ENCODE results near the gene MORN1.

Gene MORN1

GRCh38 chr1:2419416-2419815 is 28.1 kb upstream of the MORN1 start:
- DNase-seq (ENCODE audit: low read depth), result no peak

GRCh38 chr1:2418791-2419320 is 27.5 kb upstream of the MORN1 start:
- no peak for DNase-seq (ENCODE audit: low read depth)

- DNase-seq (ENCODE audit: low read depth), result no peak
These were observed 26.5 kb upstream of the MORN1 start for GRCh38 chr1:2417833-2418225.

GRCh38 chr1:2417083-2417832 is 25.9 kb upstream of the MORN1 start:
- DNase-seq (ENCODE audit: low read depth), result no peak

- no peak for DNase-seq (ENCODE audit: low read depth)
These were observed 25.0 kb upstream of the MORN1 start for GRCh38 chr1:2416403-2416802.

GRCh38 chr1:2415801-2416208 is 24.5 kb upstream of the MORN1 start:
- peak; percentile 28 for DNase-seq (ENCODE audit: low read depth)

GRCh38 chr1:2415337-2415736 is 24.0 kb upstream of the MORN1 start:
- no peak for DNase-seq (ENCODE audit: low read depth)

- DNase-seq (ENCODE audit: low read depth), result peak; percentile 62
These were observed 23.1 kb upstream of the MORN1 start for GRCh38 chr1:2414297-2414958.

GRCh38 chr1:2413495-2414296 is 22.3 kb upstream of the MORN1 start:
- DNase-seq (ENCODE audit: low read depth), result no peak

GRCh38 chr1:2412773-2413494 is 21.6 kb upstream of the MORN1 start:
- no peak for DNase-seq (ENCODE audit: low read depth)

GRCh38 chr1:2412395-2412772 is 21.0 kb upstream of the MORN1 start, which contains the start of gene PEX10:
TSS of gene PEX10 (minus strand) at chr1:2412564. CDS start at chr1:2412502, 62 bp downstream.
- DNase-seq (ENCODE audit: low read depth), result peak; percentile 98

GRCh38 chr1:2411801-2412394 is 20.5 kb upstream of the MORN1 start:
- no peak for DNase-seq (ENCODE audit: low read depth)

GRCh38 chr1:2409745-2410144 is 18.4 kb upstream of the MORN1 start:
- no peak for DNase-seq (ENCODE audit: low read depth)

- DNase-seq (ENCODE audit: low read depth), result no peak
These were observed 17.5 kb upstream of the MORN1 start for GRCh38 chr1:2408859-2409276.

GRCh38 chr1:2408456-2408855 is 17.1 kb upstream of the MORN1 start:
- no peak for DNase-seq (ENCODE audit: low read depth)

- DNase-seq (ENCODE audit: low read depth), result no peak
These were observed 16.6 kb upstream of the MORN1 start for GRCh38 chr1:2407991-2408275.

GRCh38 chr1:2407166-2407990 is 16.0 kb upstream of the MORN1 start:
- no peak for DNase-seq (ENCODE audit: low read depth)

- DNase-seq (ENCODE audit: low read depth), result no peak
These were observed 15.2 kb upstream of the MORN1 start for GRCh38 chr1:2406451-2407041.

- no peak for DNase-seq (ENCODE audit: low read depth)
These were observed 14.4 kb upstream of the MORN1 start for GRCh38 chr1:2405588-2406295.
